ENCODE data around the gene TOP1.

Gene TOP1

DNA sequence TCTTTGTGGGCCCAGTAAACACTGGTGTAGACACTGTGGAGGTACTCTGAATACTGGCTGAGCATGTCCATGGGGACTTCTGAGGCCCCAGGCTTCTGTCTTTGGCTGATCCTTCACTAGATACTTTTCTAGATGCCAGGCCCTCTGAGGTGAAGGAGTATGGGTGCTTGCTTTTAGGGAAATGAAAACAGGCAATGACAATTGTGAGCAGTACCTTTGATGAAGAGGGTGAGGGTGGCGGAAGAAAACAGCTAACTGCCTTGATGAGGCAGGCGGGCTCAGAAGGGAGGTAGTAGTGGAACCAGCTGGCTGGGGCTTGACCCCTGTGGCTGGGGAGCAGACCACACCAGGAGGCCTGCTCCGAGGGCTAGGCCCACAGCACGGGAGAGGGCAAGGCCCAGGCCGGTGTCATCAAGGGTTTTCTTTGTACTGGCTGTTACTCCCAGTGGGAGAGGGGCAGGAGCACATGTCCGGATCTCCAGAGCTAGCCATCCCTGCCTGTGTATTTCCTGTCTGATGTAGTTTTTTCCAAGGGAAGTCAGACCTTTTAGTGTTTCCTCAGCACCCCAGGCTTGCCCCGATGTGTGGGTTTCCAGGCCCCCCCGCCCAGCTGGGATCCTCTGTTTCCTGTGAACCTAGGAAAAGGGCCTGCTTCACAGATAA is 112.7 kb downstream of the TOP1 start:
- no peak for DNase-seq (ENCODE audit: low read depth)
- TF ChIP-seq, protein P1, sequence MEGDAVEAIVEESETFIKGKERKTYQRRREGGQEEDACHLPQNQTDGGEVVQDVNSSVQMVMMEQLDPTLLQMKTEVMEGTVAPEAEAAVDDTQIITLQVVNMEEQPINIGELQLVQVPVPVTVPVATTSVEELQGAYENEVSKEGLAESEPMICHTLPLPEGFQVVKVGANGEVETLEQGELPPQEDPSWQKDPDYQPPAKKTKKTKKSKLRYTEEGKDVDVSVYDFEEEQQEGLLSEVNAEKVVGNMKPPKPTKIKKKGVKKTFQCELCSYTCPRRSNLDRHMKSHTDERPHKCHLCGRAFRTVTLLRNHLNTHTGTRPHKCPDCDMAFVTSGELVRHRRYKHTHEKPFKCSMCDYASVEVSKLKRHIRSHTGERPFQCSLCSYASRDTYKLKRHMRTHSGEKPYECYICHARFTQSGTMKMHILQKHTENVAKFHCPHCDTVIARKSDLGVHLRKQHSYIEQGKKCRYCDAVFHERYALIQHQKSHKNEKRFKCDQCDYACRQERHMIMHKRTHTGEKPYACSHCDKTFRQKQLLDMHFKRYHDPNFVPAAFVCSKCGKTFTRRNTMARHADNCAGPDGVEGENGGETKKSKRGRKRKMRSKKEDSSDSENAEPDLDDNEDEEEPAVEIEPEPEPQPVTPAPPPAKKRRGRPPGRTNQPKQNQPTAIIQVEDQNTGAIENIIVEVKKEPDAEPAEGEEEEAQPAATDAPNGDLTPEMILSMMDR (conservative IDR thresholded peaks at IDR 0.05; ENCODE audit: low read depth, low read length) = no peak
- H3K4me3 ChIP-seq (ENCODE audit: low read length) = no peak overlapping the region

DNA sequence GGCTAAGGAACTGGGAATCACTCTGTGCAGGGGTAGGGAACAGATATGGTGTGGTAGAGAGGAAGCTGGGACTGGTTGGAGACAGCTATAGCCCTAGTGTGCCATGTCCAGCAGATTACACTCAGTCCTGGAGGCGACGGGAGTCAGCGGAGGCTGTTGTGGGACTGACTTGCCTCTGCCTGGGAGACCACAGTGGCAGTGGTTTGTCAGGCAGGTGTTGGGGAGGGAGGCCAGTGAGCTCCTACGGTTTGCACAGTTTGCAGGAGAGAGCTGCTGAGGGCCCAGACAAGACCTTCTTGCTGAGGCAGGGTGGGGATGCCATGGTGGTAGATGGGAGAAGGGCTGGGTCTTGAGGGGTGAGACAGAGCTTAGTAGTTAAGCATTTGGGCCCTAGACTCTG is 113.6 kb downstream of the TOP1 start:
- no peak overlapping the region for H3K4me3 ChIP-seq (ENCODE audit: low read length)
- DNase-seq (ENCODE audit: low read depth) = no peak
- TF ChIP-seq, protein P1 (conservative IDR thresholded peaks at IDR 0.05; ENCODE audit: low read depth, low read length) = no peak

DNA sequence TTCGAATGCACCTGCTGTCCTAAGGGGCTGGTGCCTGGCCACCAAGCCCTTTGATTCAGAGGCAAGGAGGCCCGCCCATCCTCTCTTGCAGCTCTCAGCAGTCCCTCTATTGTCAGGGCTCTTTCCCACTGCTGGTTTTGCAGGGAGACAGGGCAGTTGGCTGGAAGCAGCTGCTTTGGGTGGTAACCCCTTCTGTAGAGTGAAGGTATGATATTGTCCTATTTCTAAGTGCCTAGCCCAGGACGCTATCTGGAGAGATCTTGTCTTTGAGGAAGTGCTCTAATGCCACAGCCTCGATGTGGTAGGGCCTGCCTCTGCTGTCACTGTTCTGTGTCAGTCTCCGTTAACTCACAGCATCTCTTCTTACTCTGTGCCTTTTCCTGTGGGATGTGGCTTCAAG is 114.3 kb downstream of the TOP1 start:
- DNase-seq (ENCODE audit: low read depth) = no peak
- TF ChIP-seq, protein P1 (conservative IDR thresholded peaks at IDR 0.05; ENCODE audit: low read depth, low read length) = no peak
- no peak overlapping the region for H3K4me3 ChIP-seq (ENCODE audit: low read length)

DNA sequence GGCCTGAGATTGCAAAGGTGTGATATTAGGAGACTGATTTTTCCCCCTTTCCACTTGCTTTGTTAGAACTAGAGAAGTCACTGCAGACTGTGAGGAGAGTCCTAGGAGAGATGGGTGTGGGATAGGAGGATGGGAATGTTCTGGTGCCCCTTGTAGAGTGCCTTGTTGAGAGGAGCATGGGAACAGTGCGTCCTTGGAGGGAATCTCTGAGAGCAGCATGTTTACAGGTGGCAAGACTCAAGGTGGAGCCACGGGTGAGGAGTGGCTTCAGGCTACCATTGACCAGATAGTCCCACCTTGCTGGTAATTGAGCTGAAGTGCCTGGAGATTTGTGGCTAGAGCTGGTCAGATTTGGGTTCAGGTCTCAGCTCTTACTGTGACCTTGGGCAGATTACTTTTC is 114.7 kb downstream of the TOP1 start:
- no peak overlapping the region for H3K4me3 ChIP-seq (ENCODE audit: low read length)
- TF ChIP-seq, protein P1 (conservative IDR thresholded peaks at IDR 0.05; ENCODE audit: low read depth, low read length) = no peak
- DNase-seq (ENCODE audit: low read depth) = no peak

DNA sequence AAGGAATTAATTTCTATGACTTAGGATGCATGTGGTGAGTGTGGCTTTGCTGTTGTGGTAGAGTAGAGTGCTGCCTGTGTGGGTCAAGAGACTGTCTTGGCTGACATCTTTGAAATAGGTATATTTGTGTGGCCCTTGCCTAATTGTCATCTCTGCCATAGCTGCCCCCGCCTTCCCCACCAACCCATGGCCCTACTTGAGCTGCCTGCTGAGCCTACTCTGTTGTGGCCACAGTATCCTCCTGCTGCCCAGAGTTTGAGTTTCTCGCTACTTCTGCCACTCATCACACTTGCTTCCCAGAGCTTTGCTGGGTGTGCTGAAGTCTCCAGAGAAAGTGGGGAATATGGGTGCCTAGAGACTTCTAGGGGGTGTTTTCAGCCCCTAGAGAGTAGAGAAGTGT is 116.7 kb downstream of the TOP1 start:
- no peak for DNase-seq (ENCODE audit: low read depth)
- TF ChIP-seq, protein P1 (conservative IDR thresholded peaks at IDR 0.05; ENCODE audit: low read depth, low read length) = no peak
- H3K4me3 ChIP-seq (ENCODE audit: low read length) = no peak overlapping the region

DNA sequence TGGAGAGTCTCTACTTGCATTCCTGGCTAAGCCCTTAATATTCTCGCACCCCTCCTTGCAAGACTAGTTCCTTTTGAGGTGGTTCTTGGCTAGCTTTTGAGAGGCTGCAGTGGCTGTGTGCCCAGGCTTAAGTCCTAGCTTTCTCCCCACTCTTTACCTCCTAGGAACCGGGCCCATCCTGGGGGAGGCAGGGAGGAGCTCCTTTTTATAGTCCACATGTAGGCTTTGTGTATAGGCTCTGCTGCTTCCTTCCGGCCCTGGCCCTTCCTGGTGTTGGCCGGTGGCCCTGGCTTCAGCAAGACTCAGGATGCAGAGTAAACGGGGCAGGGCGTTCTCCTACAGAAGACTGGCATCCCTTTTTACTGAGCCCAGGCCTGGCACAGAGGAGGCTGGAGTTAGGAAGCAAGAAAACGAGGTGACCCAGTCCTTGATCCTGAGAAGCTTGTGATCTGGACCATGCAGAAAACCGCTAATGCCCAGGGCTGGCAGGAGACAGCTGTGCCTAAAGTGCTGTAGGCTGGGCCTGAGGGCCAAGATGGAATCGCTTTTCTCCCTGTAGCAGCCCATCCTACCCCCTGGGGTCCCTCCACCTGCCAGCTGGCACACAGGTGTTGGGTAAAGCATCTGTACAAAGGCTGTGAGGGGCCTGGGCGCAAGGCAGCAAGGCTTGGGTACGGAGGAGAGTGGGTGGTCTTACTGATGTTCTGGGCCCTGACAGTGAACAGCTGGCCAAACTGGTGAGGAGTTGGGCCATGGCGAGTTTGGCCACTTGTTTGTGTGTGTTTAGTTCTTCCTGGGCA is 117.4 kb downstream of the TOP1 start:
- H3K4me3 ChIP-seq (ENCODE audit: low read length) = no peak overlapping the region
- TF ChIP-seq, protein P1 (conservative IDR thresholded peaks at IDR 0.05; ENCODE audit: low read depth, low read length) = no peak
- DNase-seq (ENCODE audit: low read depth) = no peak

DNA sequence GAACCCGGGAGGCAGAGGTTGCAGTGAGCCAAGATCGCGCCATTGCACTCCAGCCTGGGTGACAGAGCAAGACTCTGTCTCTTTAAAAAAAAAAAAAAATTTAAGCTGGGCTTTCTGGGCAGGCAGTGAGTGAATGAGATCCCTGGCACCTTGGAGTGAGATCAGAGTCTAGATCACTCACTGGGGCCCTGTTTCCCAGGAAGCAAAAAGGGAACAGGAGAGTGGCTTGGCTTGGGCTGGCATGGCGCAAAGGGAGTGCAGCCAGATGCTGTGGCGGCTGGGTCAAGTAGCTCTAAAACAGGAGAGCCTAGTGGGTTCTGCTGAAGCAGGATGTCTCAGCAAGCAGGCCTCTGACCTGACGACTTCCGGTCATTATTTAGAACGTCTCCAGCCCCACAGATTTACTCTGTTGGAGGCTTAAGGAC is 119.2 kb downstream of the TOP1 start:
- no peak overlapping the region for H3K4me3 ChIP-seq (ENCODE audit: low read length)
- TF ChIP-seq, protein P1 (conservative IDR thresholded peaks at IDR 0.05; ENCODE audit: low read depth, low read length) = no peak
- DNase-seq (ENCODE audit: low read depth) = no peak

Measured in retinal pigment epithelial cell (primary cell).